Lower lobe of right lung (tissue), 2 donors: ENCODE measurements around the gene UBE2K. TPM values are rescaled to one million over a fixed set of nuclear protein-coding genes. Genes with fewer than 3 reads are reported as not detected.
A peak's percentile ranks its signal among the peaks of the same experiment; 100 is the strongest.

Source experiments
- ATAC-seq, 2 donors: fragments of 200-7000 bp; cut with Tn5 transposase; one replicate each; pipeline ENCODE4 v1.9.1; 2020 to 2022; ENCODE audit warnings: mild to moderate bottlenecking in 2 of 2, moderate library complexity in 2 of 2
- DNase-seq: peaks from one replicate; pipeline ENCODE4 v3.0.0-alpha.2; 2020
- H3K27ac ChIP-seq: fragments of 200-600 bp; one replicate; pipeline ENCODE4 v1.8.0; 2022
- H3K27me3 ChIP-seq: fragments of 200-600 bp; one replicate; pipeline ENCODE4 v1.8.0; 2022; ENCODE audit warnings: low read depth
- H3K36me3 ChIP-seq: fragments of 200-600 bp; one replicate; pipeline ENCODE4 v1.8.0; 2022; ENCODE audit warnings: mild to moderate bottlenecking
- H3K4me1 ChIP-seq: fragments of 200-600 bp; one replicate; pipeline ENCODE4 v1.8.0; 2022
- H3K4me3 ChIP-seq: fragments of 200-600 bp; one replicate; pipeline ENCODE4 v1.8.0; 2022; ENCODE audit warnings: mild to moderate bottlenecking
- H3K9me3 ChIP-seq: fragments of 200-600 bp; one replicate; pipeline ENCODE4 v1.8.0; 2022
- intact Hi-C: fragments of 100-400 bp; cut with DNase I; formaldehyde crosslinking; loops from one replicate; pipeline ENCODE4 v1.11.0; 2022
- total RNA-seq: library from RNA; stranded (reverse); fragmentation: NEBNext Ultra II Directional; extraction: Animal tissue kit (Norgen Biotek cat#: 25700); gene quantifications from one replicate; pipeline ENCODE4 v1.2.1, GENCODE V29; 2021
- TF ChIP-seq, protein P1 (sequence below): fragments of 200-600 bp; IDR thresholded peaks from one replicate; pipeline ENCODE4 v1.8.0; 2022; ENCODE audit warnings: antibody characterized with exemption, mild to moderate bottlenecking
- donor health status: DM: no; HTN: yes; CAD: no; lungs with severe emphysema.

The UBE2K gene
- total RNA-seq, 1 donor from 2014 or later, result 54.3 TPM

DNA sequence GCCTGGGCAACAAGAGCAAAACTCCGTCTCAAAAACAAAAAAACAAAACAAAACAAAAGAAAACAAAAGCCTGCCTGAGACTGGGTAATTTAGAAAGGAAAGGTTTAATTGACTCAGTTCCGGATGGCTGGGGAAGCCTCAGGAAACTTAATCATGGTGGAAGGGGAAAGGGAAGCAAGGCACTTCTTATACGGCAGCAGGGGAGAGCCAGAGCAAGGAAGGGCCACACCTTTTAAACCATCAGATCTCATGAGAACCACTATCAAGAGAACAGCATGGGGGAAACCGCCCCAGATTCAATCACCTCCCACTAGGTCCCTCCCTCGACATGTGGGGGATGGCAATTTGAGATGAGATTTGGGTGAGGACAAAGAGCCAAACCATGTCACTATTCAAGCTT, 122.2 kb downstream of the UBE2K start:
- H3K27ac ChIP-seq, result no peak overlapping the region
- intact Hi-C loops, result no loop called here
- no peaks in the 10 kb centered on the region for H3K9me3 ChIP-seq
- H3K4me1 ChIP-seq, result no peaks in the 10 kb centered on the region
- H3K27me3 ChIP-seq, result no peaks in the 10 kb centered on the region
- TF ChIP-seq, protein P1, sequence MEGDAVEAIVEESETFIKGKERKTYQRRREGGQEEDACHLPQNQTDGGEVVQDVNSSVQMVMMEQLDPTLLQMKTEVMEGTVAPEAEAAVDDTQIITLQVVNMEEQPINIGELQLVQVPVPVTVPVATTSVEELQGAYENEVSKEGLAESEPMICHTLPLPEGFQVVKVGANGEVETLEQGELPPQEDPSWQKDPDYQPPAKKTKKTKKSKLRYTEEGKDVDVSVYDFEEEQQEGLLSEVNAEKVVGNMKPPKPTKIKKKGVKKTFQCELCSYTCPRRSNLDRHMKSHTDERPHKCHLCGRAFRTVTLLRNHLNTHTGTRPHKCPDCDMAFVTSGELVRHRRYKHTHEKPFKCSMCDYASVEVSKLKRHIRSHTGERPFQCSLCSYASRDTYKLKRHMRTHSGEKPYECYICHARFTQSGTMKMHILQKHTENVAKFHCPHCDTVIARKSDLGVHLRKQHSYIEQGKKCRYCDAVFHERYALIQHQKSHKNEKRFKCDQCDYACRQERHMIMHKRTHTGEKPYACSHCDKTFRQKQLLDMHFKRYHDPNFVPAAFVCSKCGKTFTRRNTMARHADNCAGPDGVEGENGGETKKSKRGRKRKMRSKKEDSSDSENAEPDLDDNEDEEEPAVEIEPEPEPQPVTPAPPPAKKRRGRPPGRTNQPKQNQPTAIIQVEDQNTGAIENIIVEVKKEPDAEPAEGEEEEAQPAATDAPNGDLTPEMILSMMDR, result no peak
- H3K36me3 ChIP-seq, result peaks cover 22% of the 10 kb centered on the region
- no peak for ATAC-seq
- no peak overlapping the region for H3K4me3 ChIP-seq
- DNase-seq, result no peak

DNA sequence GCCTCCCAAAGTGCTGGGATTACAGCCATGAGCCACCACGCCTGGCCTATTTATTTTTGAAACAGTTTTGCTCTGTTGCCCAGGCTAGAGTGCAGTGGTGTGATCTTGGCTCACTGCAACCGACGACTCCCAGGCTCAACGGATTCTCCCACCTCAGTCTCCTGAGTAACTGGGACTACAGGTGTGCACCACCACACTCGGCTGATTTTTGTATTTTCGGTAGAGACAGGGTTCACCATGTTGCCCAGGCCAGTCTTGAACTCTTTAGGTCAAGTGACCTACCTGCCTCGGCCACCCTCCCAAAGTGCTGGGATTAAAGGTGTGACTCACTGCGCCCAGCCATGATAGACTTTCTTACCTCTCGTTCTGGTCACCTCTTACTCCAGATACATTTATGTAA, 124.0 kb downstream of the UBE2K start:
- Histone ChIP-seq H3K36me3 (peaks cover 32% of the 10 kb centered on the region), H3K4me3 (no peak overlapping the region), H3K27ac (no peak overlapping the region), H3K27me3 (no peaks in the 10 kb centered on the region), H3K4me1 (peaks cover 7% of the 10 kb centered on the region), H3K9me3 (no peaks in the 10 kb centered on the region)
- DNase-seq, result no peak
- TF ChIP-seq, protein P1, result no peak
- intact Hi-C loops, result no loop called here
- no peak for ATAC-seq

DNA sequence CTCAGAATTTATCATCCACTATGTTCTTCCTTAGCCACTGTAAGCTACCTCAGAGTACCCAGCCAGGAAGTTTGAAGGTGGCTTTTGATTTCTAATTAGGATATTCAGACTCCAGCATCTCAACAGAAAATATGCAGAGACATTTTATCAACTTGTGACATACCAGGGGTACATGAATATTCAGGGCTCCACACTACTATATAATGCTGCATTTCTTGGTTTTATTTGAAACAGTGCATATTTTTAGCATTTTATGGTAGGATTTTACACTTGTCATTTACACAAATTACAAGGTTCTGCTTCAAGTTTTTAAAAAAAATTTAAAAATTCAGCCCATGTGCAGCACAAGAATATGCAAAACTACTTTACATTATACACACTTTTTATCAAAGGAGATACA, 124.7 kb downstream of the UBE2K start:
- TF ChIP-seq, protein P1, result no peak
- H3K4me1 ChIP-seq, result peaks cover 7% of the 10 kb centered on the region
- no peak for ATAC-seq
- intact Hi-C loops, result no loop called here
- no peak overlapping the region for H3K4me3 ChIP-seq
- H3K27me3 ChIP-seq, result no peaks in the 10 kb centered on the region
- H3K36me3 ChIP-seq, result peaks cover 39% of the 10 kb centered on the region
- no peaks in the 10 kb centered on the region for H3K9me3 ChIP-seq
- no peak for DNase-seq
- no peak overlapping the region for H3K27ac ChIP-seq

DNA sequence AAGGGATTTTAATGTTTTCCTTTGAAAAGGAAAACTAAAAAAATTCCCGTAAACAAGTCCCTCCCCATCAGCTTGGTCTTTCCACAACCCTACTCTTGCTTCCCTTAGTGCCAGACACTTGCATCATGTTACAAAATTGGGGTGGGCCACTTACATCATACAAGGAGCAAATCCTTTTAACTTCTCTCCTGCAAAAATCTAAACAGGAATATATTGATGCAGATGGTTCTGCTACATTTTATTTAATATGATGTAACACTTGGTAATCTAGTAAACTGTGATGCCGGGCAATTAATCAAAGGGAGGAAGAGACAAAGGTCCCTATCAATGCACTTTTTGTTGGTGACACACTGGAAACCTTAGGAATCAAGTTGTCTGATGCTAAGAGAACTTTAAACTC, 125.3 kb downstream of the UBE2K start:
- Histone ChIP-seq H3K36me3 (peaks cover 42% of the 10 kb centered on the region), H3K27ac (no peak overlapping the region), H3K4me3 (no peak overlapping the region), H3K27me3 (no peaks in the 10 kb centered on the region), H3K4me1 (peaks cover 7% of the 10 kb centered on the region), H3K9me3 (no peaks in the 10 kb centered on the region)
- TF ChIP-seq, protein P1, result no peak
- no peak for ATAC-seq
- no peak for DNase-seq
- intact Hi-C loops, result no loop called here

DNA sequence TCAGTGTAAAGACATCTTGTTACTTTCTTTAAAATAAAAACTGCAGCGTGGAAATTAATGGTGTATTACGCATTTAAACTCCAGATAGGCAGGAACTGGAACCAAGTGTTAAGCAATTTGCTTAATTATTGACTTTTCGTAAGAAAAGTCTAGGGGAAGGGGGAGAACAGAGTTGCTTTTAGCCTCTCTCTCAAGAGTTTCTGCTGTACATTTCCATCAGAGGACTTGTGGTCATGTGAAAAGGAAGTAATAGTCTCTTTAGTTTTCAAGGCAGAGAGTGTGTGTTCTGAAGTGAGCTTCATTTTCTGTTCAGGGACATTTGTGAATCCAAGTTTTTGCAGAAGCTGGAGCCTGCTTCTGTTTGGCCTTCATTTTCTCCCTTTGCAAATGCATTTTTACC, 127.2 kb downstream of the UBE2K start:
- intact Hi-C loops, result no loop called here
- H3K4me1 ChIP-seq, result peaks cover 7% of the 10 kb centered on the region
- H3K27ac ChIP-seq, result peak overlapping the region; percentile 56
- DNase-seq (no peak), ATAC-seq (peak; percentile 70 to 81)
- H3K36me3 ChIP-seq, result peaks cover 61% of the 10 kb centered on the region
- no peaks in the 10 kb centered on the region for H3K9me3 ChIP-seq
- no peaks in the 10 kb centered on the region for H3K27me3 ChIP-seq
- H3K4me3 ChIP-seq, result no peak overlapping the region
- TF ChIP-seq, protein P1, result no peak

DNA sequence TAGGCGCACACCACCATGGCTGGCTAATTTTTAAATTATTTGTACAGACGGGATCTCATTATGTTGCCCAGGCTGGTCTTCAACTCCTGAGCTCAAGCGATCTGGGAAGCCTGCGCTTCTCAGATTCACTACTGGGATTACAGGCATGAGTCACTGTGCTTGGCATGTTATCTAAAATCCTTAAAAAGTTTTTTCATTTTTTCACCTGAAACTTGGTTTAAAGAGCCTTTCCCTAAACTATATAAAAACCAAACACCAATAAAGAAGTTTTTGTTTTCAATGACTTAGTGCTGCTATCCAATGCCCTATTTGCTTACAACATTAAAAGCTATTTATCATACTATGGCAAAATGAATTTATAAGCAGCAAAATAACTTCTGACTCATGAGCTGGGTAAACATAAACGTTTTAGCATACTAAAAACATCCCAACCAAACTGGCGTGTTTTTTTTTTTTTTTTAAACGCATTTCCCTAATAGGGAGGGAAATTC, 127.8 kb downstream of the UBE2K start:
- intact Hi-C loops, result no loop called here
- TF ChIP-seq, protein P1, result no peak
- no peak for DNase-seq
- Histone ChIP-seq H3K4me1 (peaks cover 7% of the 10 kb centered on the region), H3K9me3 (no peaks in the 10 kb centered on the region), H3K27me3 (no peaks in the 10 kb centered on the region), H3K36me3 (peaks cover 68% of the 10 kb centered on the region), H3K27ac (peak overlapping the region; percentile 56), H3K4me3 (no peak overlapping the region)
- ATAC-seq, result peak in 1 of 2 donors; percentile 74
